GM18498 (cell line): ENCODE results near the gene CNP.
"Not testable (repeated sequence)": the region's sequence is repeated elsewhere in the genome, so short reads cannot be mapped to it uniquely, and the experiment has no call there.

Source experiments
- ATAC-seq: cut with Tn5 transposase; IDR thresholded peaks from one replicate; pipeline ENCODE4 v1.9.1; 2021; ENCODE audit warnings: mild to moderate bottlenecking, moderate library complexity; ENCODE audit not compliant: unreplicated experiment

The CNP gene

GRCh38 chr17:42001729-42002128 lies 35.1 kb downstream of the CNP start:
- ATAC-seq = no peak

- no peak for ATAC-seq
Observed at GRCh38 chr17:42002175-42002791, 35.7 kb downstream of the CNP start.

GRCh38 chr17:42002792-42003301 lies 36.3 kb downstream of the CNP start:
- ATAC-seq = no peak

GRCh38 chr17:42005166-42005565 lies 38.6 kb downstream of the CNP start:
- ATAC-seq = no peak

GRCh38 chr17:42009170-42009569 lies 42.6 kb downstream of the CNP start:
- ATAC-seq = no peak

- not testable (repeated sequence) for ATAC-seq
Observed at GRCh38 chr17:42010266-42010680, 43.7 kb downstream of the CNP start.

- no peak for ATAC-seq
Observed at GRCh38 chr17:42010898-42011516, 44.4 kb downstream of the CNP start.

- not testable (repeated sequence) for ATAC-seq
Observed at GRCh38 chr17:42012363-42012762, 45.8 kb downstream of the CNP start.

GRCh38 chr17:42013740-42014139 lies 47.1 kb downstream of the CNP start:
- not testable (repeated sequence) for ATAC-seq

GRCh38 chr17:42016411-42016831 lies 49.8 kb downstream of the CNP start:
- no peak for ATAC-seq

GRCh38 chr17:42016941-42017865 lies 50.6 kb downstream of the CNP start, which contains the start of gene DNAJC7:
Gene DNAJC7 (minus strand): TSS chr17:42017439. CDS start chr17:42017416, 23 bp downstream.
- peak; percentile 84 for ATAC-seq

- ATAC-seq = no peak
Observed at GRCh38 chr17:42017866-42018200, 51.2 kb downstream of the CNP start.

- ATAC-seq = no peak
Observed at GRCh38 chr17:42018339-42018738, 51.7 kb downstream of the CNP start.

GRCh38 chr17:42018988-42019387 lies 52.4 kb downstream of the CNP start:
- ATAC-seq = no peak

GRCh38 chr17:42019509-42020404 lies 53.2 kb downstream of the CNP start, which contains the start of gene NKIRAS2:
Gene NKIRAS2 (plus strand): TSS chr17:42020090. CDS start chr17:42021578, 1,488 bp downstream.
- peak; percentile 64 for ATAC-seq

- not testable (repeated sequence) for ATAC-seq
Observed at GRCh38 chr17:42020845-42021244, 54.2 kb downstream of the CNP start.

GRCh38 chr17:42023524-42024349 lies 57.1 kb downstream of the CNP start:
- ATAC-seq = no peak

- no peak for ATAC-seq
Observed at GRCh38 chr17:42025191-42025579, 58.6 kb downstream of the CNP start.

GRCh38 chr17:42025936-42026335 lies 59.3 kb downstream of the CNP start:
- no peak for ATAC-seq
